Activated CD8-positive, alpha-beta T cell treated with anti-CD3 and anti-CD28 coated beads for 36 hours (primary cell): Measurements from ENCODE around the gene ALOX12B. TPM values are rescaled to one million over a fixed set of nuclear protein-coding genes. Genes with fewer than 3 reads are reported as not detected.

ENCODE experiments used
- ATAC-seq: fragments of 200-7000 bp; cut with Tn5 transposase; one replicate; pipeline ENCODE4 v1.10.0; 2021; ENCODE audit warnings: mild to moderate bottlenecking, moderate library complexity
- CTCF ChIA-PET: fragments of 350-600 bp; sonication (Branson Sonifier 250); formaldehyde crosslinking; loops from one replicate; lab custom pipeline; 2021; ENCODE audit warnings: antibody characterized with exemption; lab: Charles Lee
- POLR2A ChIA-PET: fragments of 350-600 bp; sonication (Branson Sonifier 250); formaldehyde crosslinking; loops from one replicate; lab custom pipeline; 2021; ENCODE audit warnings: antibody characterized with exemption; lab: Charles Lee
- DNase-seq: peaks from one replicate; pipeline ENCODE4 v3.0.0-alpha.2; 2020
- H3K27ac Mint-ChIP-seq: one replicate; pipeline ENCODE4 v1.8.0; 2021; ENCODE audit warnings: mild to moderate bottlenecking, mixed read lengths
- H3K27me3 Mint-ChIP-seq: one replicate; pipeline ENCODE4 v1.8.0; 2021; ENCODE audit warnings: mixed read lengths
- H3K36me3 Mint-ChIP-seq: one replicate; pipeline ENCODE4 v1.8.0; 2021; ENCODE audit warnings: low read depth, mixed read lengths
- H3K4me1 Mint-ChIP-seq: one replicate; pipeline ENCODE4 v1.8.0; 2021; ENCODE audit warnings: low read depth, mixed read lengths
- H3K4me3 Mint-ChIP-seq: one replicate; pipeline ENCODE4 v1.8.0; 2021; ENCODE audit warnings: mild to moderate bottlenecking, moderate library complexity, mixed read lengths
- H3K9me3 Mint-ChIP-seq: one replicate; pipeline ENCODE4 v1.8.0; 2021; ENCODE audit warnings: mixed read lengths
- CTCF ChIP-seq: fragments of 200-600 bp; IDR thresholded peaks from one replicate; pipeline ENCODE4 v1.8.0; 2022; ENCODE audit warnings: antibody characterized with exemption, mild to moderate bottlenecking
- intact Hi-C: fragments of 100-400 bp; cut with micrococcal nuclease; formaldehyde crosslinking; loops from one replicate; pipeline ENCODE4 v1.10.0; 2022
- total RNA-seq, 2 experiments: library from RNA; stranded (reverse); gene quantifications; one replicate each; pipeline ENCODE4 v1.2.3, GENCODE V29; 2021

ALOX12B gene
- total RNA-seq, 2 experiments from 2014 or later: 4.3 to 5.2 TPM

DNA sequence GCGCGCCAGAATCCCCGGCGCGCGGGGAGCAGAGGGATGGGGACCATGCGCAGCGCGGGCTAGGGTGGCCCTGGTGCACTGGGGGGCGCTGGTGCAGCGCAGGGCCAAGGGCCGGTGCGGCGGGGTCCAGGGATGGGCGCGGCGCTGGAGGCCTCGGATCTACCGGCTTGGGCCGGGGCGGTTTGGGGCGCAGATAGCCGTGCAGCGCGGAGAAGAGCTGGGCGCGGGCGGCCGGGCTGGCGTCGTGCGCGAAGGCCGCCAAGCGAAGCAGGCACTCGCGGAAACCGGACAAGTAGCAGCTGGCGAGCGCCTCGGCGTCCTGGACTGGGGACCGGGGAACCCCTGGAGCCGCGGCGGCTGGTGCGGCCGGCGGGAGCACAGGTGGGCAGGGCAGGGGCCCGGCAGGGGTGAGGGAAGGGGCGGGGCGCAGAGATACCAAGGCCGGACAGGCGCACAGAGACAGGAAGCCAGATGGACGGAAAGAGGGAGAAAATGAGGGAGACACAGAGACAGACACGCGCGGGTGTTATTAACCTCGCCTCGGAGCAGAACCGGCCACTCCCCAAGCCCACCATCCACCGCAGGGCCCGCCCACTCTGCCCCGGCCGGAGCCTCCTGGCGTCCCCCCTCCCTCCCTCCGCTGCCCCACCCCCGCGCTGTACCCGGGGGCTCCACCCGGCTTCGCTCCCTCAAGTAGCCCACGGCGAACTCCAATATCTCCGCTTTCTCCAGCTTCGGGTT lies 34.3 kb upstream of the ALOX12B start:
- intact Hi-C loops: loop anchor here (2.0 to 10.0 kb wide), 2 partner anchors 17 to 173 kb away; partner anchors contain the start of gene SLC25A35
- ChIA-PET CTCF (interaction anchor here (0.7 to 3.5 kb wide), 13 partner anchors 12 to 179 kb away, joined by 3 to 30 read pairs (median 4); partner anchors contain the start of genes AURKB and CTC1), POLR2A (interaction anchor here (1.0 to 7.1 kb wide), 9 partner anchors 17 to 102 kb away, joined by 3 to 102 read pairs (median 9); no protein-coding TSS in a partner anchor)
- peak; percentile 78 for TF ChIP-seq CTCF
- H3K4me1 Mint-ChIP-seq: peaks cover 57% of the 10 kb centered on the region
- peaks cover 11% of the 10 kb centered on the region for H3K36me3 Mint-ChIP-seq
- DNase-seq: peak; percentile 79
- H3K27me3 Mint-ChIP-seq: peaks cover 33% of the 10 kb centered on the region
- peak; percentile 25 for ATAC-seq
- H3K27ac Mint-ChIP-seq: no peak overlapping the region
- H3K9me3 Mint-ChIP-seq: no peaks in the 10 kb centered on the region
- H3K4me3 Mint-ChIP-seq: peak overlapping the region; percentile 97

GRCh38 chr17:8121407-8121680 lies 33.8 kb upstream of the ALOX12B start:
- ChIA-PET CTCF (interaction anchor here (0.9 to 1.6 kb wide), 3 partner anchors 30 to 100 kb away, joined by 4 to 8 read pairs (median 4); no protein-coding TSS in a partner anchor), POLR2A (interaction anchor here (1.0 to 7.1 kb wide), 5 partner anchors 34 to 52 kb away, joined by 3 to 102 read pairs (median 16); no protein-coding TSS in a partner anchor)
- no peak for DNase-seq
- peaks cover 54% of the 10 kb centered on the region for H3K4me1 Mint-ChIP-seq
- ATAC-seq: no peak
- H3K27me3 Mint-ChIP-seq: peaks cover 38% of the 10 kb centered on the region
- peak overlapping the region; percentile 97 for H3K4me3 Mint-ChIP-seq
- intact Hi-C loops: loop anchor here (2.0 to 10.0 kb wide), 2 partner anchors 17 to 173 kb away; partner anchors contain the start of gene SLC25A35
- no peaks in the 10 kb centered on the region for H3K9me3 Mint-ChIP-seq
- peaks cover 11% of the 10 kb centered on the region for H3K36me3 Mint-ChIP-seq
- no peak overlapping the region for H3K27ac Mint-ChIP-seq
- TF ChIP-seq CTCF: no peak

DNA sequence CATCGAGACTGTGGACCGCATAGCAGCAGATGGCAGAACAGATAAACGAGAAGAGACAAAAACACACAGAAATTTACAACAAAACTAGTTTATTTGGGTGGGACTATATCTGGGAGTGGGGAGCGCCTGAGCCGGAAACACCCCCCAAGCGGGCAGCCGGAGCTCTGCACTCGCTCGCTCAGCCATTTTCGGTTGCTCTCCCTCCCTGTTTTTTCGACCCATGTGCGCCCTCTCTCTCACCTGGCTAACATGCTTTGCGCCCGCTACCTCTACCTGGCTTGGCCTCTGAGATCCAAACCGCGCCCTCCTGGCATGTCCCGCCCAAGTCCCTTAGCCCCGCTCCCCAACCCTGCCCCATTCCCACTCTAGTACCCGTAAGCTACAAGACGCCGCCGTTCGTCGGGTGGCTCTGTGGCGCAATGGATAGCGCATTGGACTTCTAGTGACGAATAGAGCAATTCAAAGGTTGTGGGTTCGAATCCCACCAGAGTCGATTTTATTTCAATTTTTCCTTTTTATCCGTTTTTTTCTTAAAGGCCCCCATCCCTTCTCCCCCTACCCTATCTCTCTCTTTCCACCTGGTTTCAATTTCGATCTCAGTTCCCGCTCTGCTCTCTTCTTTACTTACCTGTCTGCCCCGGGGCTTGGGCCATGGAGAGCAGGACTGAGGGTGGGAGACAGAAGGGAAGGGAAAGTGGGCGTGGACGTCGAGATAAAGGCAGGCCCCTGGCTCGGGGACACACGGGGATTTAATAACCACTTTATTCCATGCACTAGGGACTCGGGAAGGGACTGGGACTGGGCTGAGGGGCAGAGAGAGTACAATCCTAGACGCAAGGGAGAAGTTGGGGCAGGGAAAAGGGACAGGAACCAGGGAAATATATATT lies 33.2 kb upstream of the ALOX12B start:
- no peaks in the 10 kb centered on the region for H3K9me3 Mint-ChIP-seq
- peak overlapping the region; percentile 95 for H3K27ac Mint-ChIP-seq
- ChIA-PET POLR2A (interaction anchor here (0.6 to 7.1 kb wide), 17 partner anchors 11 to 261 kb away, joined by 3 to 102 read pairs (median 12); partner anchors contain the start of genes CTC1, PFAS, RPL26 and TMEM107), CTCF (interaction anchor here (0.9 to 7.0 kb wide), 20 partner anchors 11 to 128 kb away, joined by 3 to 98 read pairs (median 16); partner anchors contain the start of genes PER1, PFAS and TMEM107)
- DNase-seq: peak; percentile 86
- H3K27me3 Mint-ChIP-seq: peaks cover 41% of the 10 kb centered on the region
- peaks cover 11% of the 10 kb centered on the region for H3K36me3 Mint-ChIP-seq
- peaks cover 51% of the 10 kb centered on the region for H3K4me1 Mint-ChIP-seq
- intact Hi-C loops: loop anchor here (2.0 to 10.0 kb wide), 2 partner anchors 18 to 174 kb away; partner anchors contain the start of gene SLC25A35
- peak; percentile 58 for TF ChIP-seq CTCF
- ATAC-seq: peak; percentile 17
- peak overlapping the region; percentile 97 for H3K4me3 Mint-ChIP-seq

GRCh38 chr17:8119581-8120519 lies 32.3 kb upstream of the ALOX12B start:
- H3K4me3 Mint-ChIP-seq: peak overlapping the region; percentile 97
- H3K9me3 Mint-ChIP-seq: no peaks in the 10 kb centered on the region
- intact Hi-C loops: loop anchor here (1.0 to 10.0 kb wide), 5 partner anchors 19 to 175 kb away; partner anchors contain the start of gene SLC25A35
- DNase-seq (peak; percentile 96), ATAC-seq (peak; percentile 37)
- TF ChIP-seq CTCF: no peak
- ChIA-PET POLR2A (interaction anchor here (0.6 to 7.1 kb wide), 25 partner anchors 10 to 435 kb away, joined by 3 to 102 read pairs (median 4); partner anchors contain the start of genes AURKB, CTC1, KRABD2 and PFAS), CTCF (interaction anchor here (0.6 to 7.0 kb wide), 44 partner anchors 10 to 187 kb away, joined by 3 to 98 read pairs (median 5); partner anchors contain the start of genes ALOX12B, AURKB, BORCS6 and PER1)
- peaks cover 43% of the 10 kb centered on the region for H3K4me1 Mint-ChIP-seq
- H3K27ac Mint-ChIP-seq: peak overlapping the region; percentile 95
- peaks cover 8% of the 10 kb centered on the region for H3K36me3 Mint-ChIP-seq
- H3K27me3 Mint-ChIP-seq: peaks cover 45% of the 10 kb centered on the region
